8988T (cell line): Measurements from ENCODE around the gene KCNJ15.

ENCODE experiments used
- DNase-seq: peaks from one replicate; pipeline ENCODE4 v3.0.0; 2011

KCNJ15 gene

GRCh38 chr21:38300141-38300578 is 43.4 kb downstream of the KCNJ15 start:
- no peak for DNase-seq

DNA sequence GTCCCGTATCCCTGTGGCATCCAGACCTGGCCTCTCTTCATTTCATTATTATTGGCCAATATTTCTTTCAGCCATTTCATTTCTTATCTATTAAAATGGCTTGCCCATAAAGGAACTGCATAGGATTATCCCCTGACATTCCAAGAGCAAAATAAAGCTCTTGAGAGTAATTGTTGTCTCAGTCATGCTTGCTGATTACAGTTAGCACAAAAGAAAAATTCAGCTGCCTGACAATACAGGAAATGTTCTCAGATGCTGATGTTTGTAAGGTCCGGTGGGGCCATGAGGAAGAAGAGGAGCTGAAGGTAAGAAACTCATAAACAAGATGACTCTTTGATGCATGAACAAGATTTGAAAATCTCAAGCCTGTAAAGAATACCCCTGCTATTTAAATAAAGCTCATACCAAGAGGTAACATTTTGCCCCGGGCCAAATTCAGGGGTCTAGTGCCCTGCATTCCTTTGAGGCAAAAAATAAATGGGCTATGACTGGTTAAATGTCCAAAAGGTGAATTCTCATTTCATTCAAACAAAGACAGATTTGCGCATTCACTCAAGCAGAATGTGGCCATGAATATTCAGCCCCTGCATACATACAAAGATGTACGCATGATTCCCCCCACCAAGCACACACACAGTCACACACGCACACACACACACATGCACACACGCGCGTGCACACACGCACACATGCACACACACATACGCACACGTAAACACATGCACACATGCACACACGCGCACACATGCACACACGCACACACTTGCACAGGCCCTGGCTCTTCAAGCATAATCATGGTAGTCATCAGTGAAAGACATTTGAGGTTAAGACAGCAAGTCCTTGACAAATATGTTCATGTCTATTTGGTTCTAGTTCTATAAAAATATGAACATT is 44.8 kb downstream of the KCNJ15 start:
- no peak for DNase-seq

GRCh38 chr21:38303300-38303699 is 46.5 kb downstream of the KCNJ15 start:
- no peak for DNase-seq

GRCh38 chr21:38306433-38307141 is 49.8 kb downstream of the KCNJ15 start:
- no peak for DNase-seq

DNA sequence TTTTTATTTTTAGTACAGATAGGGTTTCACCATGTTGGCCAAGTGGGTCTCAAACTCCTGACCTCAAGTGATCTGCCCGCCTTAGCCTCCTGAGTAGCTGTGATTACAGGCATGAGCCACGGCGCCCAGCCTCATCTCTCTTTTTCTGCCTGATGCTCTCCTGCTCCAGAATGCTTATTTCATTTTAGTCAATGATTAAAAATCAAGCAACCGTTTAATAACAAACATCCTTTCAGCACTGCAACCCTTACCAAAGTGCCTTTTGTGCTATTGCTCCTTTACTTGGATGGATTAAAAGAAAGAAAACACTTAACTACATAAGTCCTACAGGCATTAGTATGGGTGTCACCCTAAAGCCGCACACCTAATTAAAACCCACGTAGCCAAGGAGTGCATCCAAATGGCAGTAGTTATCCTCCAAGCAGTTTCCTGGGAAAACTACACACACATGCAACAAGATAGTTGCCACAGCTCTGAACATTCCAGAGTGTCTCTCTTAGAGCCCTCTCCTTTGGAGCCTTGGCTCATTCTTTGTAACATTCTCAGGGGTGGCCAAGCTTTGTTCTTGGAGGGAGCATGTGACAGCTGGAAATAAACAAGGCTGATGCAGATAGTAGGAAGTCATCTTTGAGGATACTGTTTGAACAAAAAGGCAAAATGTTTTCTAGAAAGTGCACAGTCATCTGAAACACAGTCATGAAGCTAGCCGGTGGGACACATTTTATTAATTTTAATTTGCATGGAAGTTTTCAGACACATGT is 51.2 kb downstream of the KCNJ15 start:
- DNase-seq = no peak

GRCh38 chr21:38308532-38309119 is 51.8 kb downstream of the KCNJ15 start:
- no peak for DNase-seq

GRCh38 chr21:38310646-38311485 is 54.1 kb downstream of the KCNJ15 start:
- DNase-seq = no peak

- no peak for DNase-seq
Observed at GRCh38 chr21:38311765-38312164, 55.0 kb downstream of the KCNJ15 start.

- no peak for DNase-seq
Observed at GRCh38 chr21:38312822-38313221, 56.0 kb downstream of the KCNJ15 start.

DNA sequence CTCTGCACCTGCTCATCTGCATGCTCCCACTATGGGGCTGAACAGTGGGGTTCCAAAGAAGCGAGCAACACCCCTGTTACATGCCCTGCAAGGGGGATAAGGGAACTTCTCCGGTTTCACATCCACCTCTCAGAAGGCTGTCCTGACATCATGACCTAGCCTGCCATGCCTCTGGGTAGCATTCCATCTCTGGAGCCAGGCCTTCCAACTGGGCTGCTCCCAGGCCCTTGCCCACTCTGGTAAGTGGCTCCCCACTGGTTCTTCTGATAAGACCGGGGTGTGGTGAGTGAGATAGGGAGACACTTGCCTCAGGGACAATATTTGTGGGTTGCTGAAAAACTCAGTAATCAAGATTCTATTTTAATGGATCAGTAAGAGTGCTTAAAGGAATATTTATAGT is 57.8 kb downstream of the KCNJ15 start:
- DNase-seq = no peak

DNA sequence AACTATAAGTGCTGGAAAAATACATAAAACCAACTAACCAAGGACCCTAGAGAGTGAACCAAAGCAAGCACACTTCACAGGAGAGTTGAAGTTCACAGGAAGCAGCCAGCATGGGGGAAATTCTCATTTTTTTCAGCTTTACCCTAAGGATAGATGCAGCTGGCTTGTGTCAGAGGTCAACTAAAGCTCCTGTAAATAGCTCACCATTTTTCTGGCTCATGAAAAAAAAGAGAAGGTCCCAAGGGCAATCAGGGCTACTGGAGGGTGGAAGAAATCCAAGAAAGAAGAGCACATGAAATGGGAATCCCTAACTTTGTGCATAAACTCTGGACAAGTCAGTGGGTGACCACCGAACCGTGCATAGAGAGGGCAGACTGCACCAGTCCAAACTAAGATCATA is 58.3 kb downstream of the KCNJ15 start:
- DNase-seq = no peak

DNA sequence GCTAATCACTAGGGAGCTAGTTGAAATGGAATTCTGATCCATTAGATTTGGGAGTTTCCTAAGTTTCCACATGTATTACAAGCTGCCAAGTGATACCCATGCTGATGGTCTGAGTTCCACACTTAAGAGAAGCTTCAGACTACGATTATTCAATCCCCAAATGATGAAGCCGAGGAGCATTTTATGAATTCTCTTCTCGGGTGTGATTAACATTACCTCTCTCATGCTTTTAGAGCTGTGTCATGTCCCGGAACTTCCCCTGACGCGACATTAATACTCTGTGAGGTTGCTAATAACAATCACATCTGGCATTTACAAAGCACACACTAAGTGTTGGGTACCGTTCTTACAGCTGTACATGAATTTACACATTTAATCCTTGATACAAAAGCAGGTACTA is 63.0 kb downstream of the KCNJ15 start:
- no peak for DNase-seq

- no peak for DNase-seq
Observed at GRCh38 chr21:38321568-38321967, 64.8 kb downstream of the KCNJ15 start.

DNA sequence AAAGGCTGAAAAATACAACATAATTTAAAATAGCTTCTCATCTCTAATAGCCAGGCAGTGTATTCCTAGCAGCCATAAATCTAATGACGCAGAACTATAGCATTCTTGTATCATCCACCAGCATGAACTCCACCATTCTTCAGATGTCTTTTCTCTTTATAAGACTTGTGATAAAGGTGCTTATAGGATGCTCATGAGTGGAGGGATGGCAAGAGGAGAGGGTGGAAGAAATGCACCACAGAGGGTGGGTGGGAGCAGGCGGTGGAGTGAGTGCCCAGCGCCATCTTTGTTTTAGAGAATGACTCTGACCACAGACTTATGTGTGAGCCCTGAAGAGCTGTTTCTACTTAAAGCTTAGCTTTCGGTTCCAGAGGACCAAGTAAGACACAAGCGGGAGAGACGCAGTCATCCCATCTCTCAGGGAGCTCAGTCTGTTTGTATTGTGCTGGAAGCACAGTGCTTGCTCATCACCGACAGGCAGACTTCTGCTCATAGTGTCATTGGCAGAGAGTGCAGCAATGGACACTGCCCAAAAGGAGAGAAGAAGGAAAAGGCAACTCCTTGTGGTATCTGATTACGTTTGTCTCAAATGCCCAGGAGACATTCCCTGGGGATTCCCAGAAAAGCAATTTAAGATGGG is 65.6 kb downstream of the KCNJ15 start:
- no peak for DNase-seq

GRCh38 chr21:38323721-38324531 is 67.1 kb downstream of the KCNJ15 start:
- DNase-seq = no peak

DNA sequence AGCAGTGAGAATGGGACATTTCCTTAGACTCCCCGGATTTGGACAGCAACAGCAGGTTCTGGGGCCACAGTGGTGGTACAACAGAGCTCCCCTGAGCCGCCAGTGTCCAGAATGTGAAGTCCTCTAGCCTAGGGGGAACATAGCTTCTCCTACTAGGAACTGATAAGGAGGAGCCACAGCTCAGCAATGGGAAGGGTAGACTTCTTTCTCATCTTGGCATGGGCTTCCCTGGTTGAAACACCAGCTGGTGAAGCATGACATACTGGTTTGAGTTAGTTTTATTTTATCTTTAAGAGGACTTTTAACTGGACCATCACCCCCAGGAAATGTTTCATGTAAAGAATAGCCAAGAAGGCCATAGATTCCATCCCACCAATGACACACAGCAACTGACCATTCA is 68.4 kb downstream of the KCNJ15 start:
- DNase-seq = no peak

DNA sequence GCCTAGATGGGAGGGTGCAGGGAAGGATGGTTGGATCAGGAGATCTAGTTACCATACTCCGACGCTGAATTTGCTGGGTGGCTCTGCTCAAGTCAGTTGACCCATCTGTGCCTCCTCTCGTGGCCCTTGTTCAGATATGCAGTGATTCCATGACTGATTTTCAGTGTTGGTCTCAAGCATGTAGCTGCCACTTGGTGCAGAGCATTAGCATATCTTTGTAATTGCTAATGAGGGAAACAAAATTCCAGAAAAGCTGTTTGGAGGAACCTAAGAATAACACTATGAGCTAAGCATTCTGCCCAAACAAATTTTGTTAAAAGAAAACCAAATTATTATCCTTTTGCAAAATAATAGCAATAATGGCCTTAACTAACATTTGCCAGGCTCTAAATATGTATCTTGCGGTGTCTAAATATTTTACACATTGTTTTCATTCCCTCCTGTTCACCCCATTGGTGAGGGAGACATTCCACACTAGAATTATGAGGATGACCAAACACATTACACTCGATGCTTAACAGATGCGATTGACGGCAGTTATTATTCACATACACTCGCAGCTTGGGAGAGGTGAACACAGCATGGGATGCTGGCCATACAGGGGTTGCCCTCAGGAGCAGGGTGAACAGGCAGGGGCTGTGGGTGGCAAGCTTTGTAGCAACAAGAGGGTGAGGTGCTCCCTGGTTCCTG is 69.1 kb downstream of the KCNJ15 start:
- DNase-seq = no peak

DNA sequence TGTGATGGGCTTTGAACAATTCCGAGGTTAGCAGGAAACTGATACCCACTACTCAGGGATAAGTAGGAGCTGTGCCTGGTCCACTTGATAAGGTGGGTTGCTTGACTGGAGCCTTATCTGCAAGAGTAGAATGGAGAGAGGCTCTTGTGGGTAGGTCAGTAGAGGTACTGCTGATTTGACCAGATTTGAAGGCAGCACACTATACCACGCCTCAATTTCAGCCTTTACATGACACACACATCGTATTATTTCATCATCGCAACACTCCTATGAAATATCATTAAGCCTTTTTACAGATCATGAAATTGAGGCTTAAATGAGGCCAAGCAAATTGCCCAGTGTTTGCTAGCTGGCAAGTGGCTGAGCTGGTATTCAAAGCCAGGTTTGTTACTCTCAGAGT is 69.6 kb downstream of the KCNJ15 start:
- DNase-seq = no peak

- DNase-seq = no peak
Observed at GRCh38 chr21:38326899-38327298, 70.1 kb downstream of the KCNJ15 start.

GRCh38 chr21:38327984-38328383 is 71.2 kb downstream of the KCNJ15 start:
- no peak for DNase-seq
